Skeletal muscle tissue (tissue), 4 donors: ENCODE results near the gene HPS3. TPM values are rescaled to one million over a fixed set of nuclear protein-coding genes. Genes with fewer than 3 reads are reported as not detected.

ENCODE experiments used
- H3K27ac ChIP-seq: one replicate; pipeline ENCODE4 v1.7.0; 2013; ENCODE audit warnings: mild to moderate bottlenecking, low read depth, low read length, inconsistent platforms
- H3K27me3 ChIP-seq, 3 donors: one replicate each; pipeline ENCODE4 v1.7.0; 2013; ENCODE audit warnings: low read length in 3 of 3; ENCODE audit not compliant: control insufficient read depth in 3 of 3, insufficient read depth in 3 of 3
- H3K36me3 ChIP-seq, 3 donors: one replicate each; pipeline ENCODE4 v1.7.0; 2013; ENCODE audit warnings: low read length in 3 of 3; ENCODE audit not compliant: control insufficient read depth in 3 of 3, insufficient read depth in 3 of 3
- H3K4me1 ChIP-seq, 3 donors: one replicate each; pipeline ENCODE4 v1.7.0; 2013; ENCODE audit warnings: low read length in 3 of 3, mild to moderate bottlenecking in 3 of 3; ENCODE audit not compliant: control insufficient read depth in 3 of 3, insufficient read depth in 3 of 3
- H3K4me3 ChIP-seq, 3 donors: one replicate each; pipeline ENCODE4 v1.7.0; 2013; ENCODE audit warnings: low read length in 3 of 3
- H3K9ac ChIP-seq, 3 donors: one replicate each; pipeline ENCODE4 v1.7.0; 2013; ENCODE audit warnings: low read length in 3 of 3, mild to moderate bottlenecking in 3 of 3, moderate library complexity in 2 of 3, low read depth in 1 of 3
- H3K9me3 ChIP-seq, 3 donors: one replicate each; pipeline ENCODE4 v1.7.0; 2013; ENCODE audit warnings: low read length in 3 of 3; ENCODE audit not compliant: control insufficient read depth in 3 of 3
- total RNA-seq: library from RNA; depleted of rRNA; stranded (reverse); fragments of >200 nt; gene quantifications from one replicate; pipeline ENCODE4 v1.2.3, GENCODE V29; 2014
- donor health status: Osteomylitis.

Gene HPS3
- total RNA-seq, 1 donor from 2014 or later = 6.3 TPM

DNA sequence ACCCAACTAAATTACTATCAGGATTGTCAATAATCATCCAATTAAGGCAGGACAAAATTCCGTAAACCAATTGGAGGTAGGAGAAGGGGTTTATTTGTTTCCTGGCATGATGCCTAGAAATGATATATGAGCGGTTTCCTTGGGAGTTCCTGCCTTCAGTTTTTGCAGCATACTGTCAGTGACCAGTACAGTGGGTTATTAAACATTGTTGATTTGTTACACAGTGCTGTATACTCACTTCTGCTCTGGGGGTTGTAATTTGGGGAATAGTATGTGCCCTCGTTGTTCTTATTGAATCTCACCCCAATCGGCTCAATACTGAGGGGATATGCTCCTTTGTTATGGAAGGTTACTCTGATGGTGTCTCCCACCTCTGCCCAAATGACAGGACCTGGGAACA lies 70.0 kb downstream of the HPS3 start:
- no peaks in the 10 kb centered on the region for H3K4me1 ChIP-seq
- H3K27ac ChIP-seq = no peak overlapping the region
- H3K27me3 ChIP-seq = peaks cover 0 to 3% (median 0%) of the 10 kb centered on the region in 3 donors
- H3K4me3 ChIP-seq = no peak overlapping the region
- H3K9ac ChIP-seq = no peak overlapping the region
- no peaks in the 10 kb centered on the region for H3K9me3 ChIP-seq
- no peaks in the 10 kb centered on the region for H3K36me3 ChIP-seq

DNA sequence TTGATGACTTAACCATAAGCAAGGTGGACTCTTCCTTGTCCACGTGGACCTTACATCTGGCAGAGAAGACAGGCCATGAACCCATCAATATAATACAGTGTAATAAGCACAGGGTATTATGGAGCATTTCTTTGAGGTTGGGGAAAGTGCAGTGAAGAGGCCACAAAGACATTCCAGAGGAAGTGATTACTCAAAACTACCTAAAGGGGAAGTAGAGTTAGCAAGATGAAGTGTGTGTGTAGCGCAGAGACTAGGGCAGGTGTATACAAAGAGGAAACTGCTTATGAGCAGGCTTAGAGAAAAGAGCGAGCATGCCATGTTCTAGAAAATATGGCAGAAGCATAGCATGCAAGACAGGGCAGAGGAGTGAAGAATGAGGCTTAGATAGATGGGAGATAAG lies 74.3 kb downstream of the HPS3 start:
- no peaks in the 10 kb centered on the region for H3K9me3 ChIP-seq
- H3K27me3 ChIP-seq = no peaks in the 10 kb centered on the region
- no peak overlapping the region for H3K27ac ChIP-seq
- H3K4me1 ChIP-seq = no peaks in the 10 kb centered on the region
- no peak overlapping the region for H3K9ac ChIP-seq
- H3K36me3 ChIP-seq = no peaks in the 10 kb centered on the region
- no peak overlapping the region for H3K4me3 ChIP-seq

DNA sequence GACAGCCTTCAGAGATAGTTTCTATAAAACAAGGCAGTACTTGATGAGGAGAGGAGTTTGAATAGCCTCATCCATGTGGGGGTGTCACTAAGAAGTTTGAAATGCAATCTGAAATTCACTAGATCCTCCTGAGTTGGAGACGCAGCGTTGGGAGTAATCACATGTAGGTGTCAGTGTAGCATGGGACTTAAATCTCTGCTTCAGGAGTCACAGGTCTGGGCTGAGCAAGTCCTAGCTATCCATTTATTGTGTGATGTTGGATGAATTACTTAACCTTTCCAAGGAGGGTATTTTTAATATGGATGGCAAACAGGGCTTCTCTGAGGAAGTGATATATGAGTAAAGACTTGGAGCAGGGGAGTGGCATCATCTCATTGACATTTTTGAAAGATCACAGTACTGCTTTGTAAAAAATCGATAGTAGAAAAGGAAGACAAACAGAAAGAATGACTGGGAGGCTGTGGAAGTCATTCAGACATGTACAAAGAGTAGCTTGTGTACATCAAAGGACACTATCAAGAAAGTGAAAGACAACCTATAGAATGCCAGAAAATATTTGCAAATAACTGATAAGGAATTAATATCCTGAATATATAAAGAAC lies 75.1 kb downstream of the HPS3 start:
- no peak overlapping the region for H3K9ac ChIP-seq
- no peak overlapping the region for H3K4me3 ChIP-seq
- H3K9me3 ChIP-seq = no peaks in the 10 kb centered on the region
- H3K36me3 ChIP-seq = no peaks in the 10 kb centered on the region
- H3K4me1 ChIP-seq = no peaks in the 10 kb centered on the region
- no peak overlapping the region for H3K27ac ChIP-seq
- H3K27me3 ChIP-seq = no peaks in the 10 kb centered on the region

DNA sequence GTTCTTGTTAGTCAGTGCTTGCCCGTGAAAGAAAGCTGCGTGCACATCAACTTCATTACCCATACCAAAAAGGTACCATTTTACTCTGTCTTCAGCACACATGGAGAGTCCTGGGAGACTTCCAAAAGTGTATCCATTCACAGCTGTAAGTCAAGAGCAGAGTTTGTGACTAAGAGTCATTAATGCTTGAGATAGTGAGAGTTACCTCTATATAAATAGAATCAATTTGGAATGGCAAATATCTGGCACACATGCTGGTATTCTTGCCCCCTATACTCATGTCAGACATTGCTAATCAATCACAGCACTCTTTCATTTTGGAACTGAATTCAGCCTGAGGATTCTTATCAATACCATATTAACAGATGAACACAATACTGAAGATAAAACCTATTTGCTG lies 78.0 kb downstream of the HPS3 start:
- H3K4me3 ChIP-seq = no peak overlapping the region
- H3K9me3 ChIP-seq = no peaks in the 10 kb centered on the region
- no peaks in the 10 kb centered on the region for H3K27me3 ChIP-seq
- H3K4me1 ChIP-seq = no peaks in the 10 kb centered on the region
- no peak overlapping the region for H3K9ac ChIP-seq
- no peaks in the 10 kb centered on the region for H3K36me3 ChIP-seq
- H3K27ac ChIP-seq = no peak overlapping the region

DNA sequence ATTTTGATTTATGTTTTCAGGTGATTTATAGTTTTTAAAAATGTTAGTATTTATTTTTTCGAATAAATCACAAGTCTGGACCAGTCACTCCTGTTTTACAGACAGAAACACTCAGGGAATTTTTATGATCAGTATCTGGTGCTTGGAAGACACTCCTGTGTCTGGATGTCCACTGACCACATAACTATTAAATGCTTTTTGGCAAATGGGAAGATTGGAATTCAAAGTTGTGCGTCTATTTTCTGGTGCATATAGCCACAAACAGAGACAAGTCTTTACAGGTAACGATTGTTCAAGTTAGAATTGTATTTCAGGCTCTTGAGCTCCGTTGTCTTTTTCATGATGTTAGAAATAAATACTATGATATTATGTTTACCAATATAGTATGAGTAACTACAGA lies 80.0 kb downstream of the HPS3 start:
- no peak overlapping the region for H3K9ac ChIP-seq
- no peaks in the 10 kb centered on the region for H3K9me3 ChIP-seq
- no peaks in the 10 kb centered on the region for H3K4me1 ChIP-seq
- H3K27ac ChIP-seq = no peak overlapping the region
- H3K27me3 ChIP-seq = no peaks in the 10 kb centered on the region
- H3K36me3 ChIP-seq = no peaks in the 10 kb centered on the region
- no peak overlapping the region for H3K4me3 ChIP-seq

DNA sequence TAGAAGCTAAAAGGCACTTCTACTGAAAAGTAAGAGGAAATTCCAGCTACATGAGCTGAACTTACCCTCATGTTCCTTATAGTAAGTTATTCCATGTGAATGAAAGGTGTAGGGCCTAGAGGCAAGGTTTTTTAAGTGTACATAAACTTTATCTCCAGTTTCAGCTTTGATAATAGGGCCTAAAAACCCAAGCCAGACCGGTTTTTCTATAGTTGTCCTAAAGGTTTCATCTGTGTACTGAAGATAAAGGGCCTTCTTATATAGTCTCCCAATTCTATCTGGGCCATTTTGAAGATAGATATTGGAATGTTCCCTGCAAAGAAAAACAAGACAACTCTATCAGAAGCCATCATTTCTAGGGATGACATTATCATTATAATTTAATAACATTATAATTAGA lies 82.9 kb downstream of the HPS3 start:
- Histone ChIP-seq H3K9me3 (no peaks in the 10 kb centered on the region), H3K27ac (no peak overlapping the region), H3K36me3 (no peaks in the 10 kb centered on the region), H3K9ac (no peak overlapping the region), H3K4me3 (no peak overlapping the region), H3K4me1 (no peaks in the 10 kb centered on the region), H3K27me3 (no peaks in the 10 kb centered on the region)

DNA sequence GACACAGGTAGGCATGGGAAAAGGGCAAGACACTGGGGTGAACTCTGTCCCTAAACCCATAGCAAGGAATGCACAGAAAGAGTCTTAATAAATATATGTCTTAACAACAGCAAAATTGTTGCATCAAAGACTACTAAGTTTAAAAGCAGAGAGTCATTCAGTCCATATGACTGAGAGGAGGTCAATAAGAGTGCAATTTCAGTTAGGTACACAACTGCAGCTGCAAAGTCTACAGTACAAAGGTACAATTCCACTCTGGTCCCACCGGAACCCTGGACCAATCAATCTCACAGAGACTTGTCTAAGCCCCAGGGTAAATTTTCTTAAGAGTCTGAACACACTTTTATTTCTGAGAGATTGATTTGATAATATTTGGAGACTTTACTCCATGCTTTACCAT lies 85.3 kb downstream of the HPS3 start:
- Histone ChIP-seq H3K9me3 (no peaks in the 10 kb centered on the region), H3K36me3 (no peaks in the 10 kb centered on the region), H3K4me1 (no peaks in the 10 kb centered on the region), H3K27ac (no peak overlapping the region), H3K9ac (no peak overlapping the region), H3K4me3 (no peak overlapping the region), H3K27me3 (no peaks in the 10 kb centered on the region)

DNA sequence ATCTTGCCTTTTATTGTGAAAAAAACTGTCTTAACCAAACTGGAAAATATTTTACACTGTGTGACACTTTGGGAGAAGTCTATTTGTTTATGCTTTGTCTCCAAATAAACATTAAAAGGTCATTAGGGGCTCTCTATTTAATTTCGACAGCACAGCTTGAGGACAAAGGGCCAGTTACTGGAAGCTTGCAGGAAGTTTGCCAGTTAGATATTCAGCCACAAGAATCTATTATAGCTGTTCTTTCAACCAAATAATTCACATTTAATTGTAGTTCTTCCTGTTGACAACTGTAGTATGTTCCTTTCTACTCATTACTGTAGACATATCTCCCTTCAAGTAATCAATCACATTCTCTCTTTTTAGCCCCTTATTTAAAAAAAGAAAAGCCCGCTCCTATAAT lies 86.1 kb downstream of the HPS3 start:
- Histone ChIP-seq H3K36me3 (no peaks in the 10 kb centered on the region), H3K27me3 (no peaks in the 10 kb centered on the region), H3K4me1 (no peaks in the 10 kb centered on the region), H3K4me3 (no peak overlapping the region), H3K9ac (no peak overlapping the region), H3K9me3 (no peaks in the 10 kb centered on the region), H3K27ac (peak overlapping the region; percentile 37)

DNA sequence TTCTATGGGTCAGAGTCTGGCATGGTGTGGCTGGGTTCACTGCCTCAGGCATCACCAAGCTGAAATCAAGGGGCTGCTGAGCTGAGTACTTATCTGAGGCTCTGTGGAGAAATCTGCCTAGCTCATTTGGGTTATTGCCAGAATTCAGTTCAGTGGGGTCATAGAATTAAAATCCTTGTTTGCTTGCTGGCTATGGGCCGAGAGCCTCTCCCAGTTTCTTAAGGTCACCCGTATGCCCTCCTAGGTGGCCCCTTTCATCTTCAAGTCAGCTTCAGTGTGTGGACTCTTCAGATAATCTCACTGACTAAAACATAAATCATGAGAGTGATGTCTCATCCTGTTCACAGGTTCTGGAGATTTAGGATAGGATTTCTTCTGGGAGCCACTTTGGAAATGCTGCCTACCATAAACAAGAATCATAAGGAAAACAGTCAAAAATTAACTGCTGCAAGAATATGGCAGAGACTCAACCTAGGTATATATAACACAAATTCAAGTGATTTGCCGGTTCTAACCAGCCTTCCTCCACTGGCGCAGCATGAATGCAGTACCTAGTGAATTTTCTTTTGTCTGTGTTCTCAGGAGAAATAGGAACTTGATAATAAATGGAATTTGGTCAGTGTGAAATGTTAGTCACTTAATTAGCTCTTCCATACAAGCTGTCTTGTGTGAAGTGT lies 86.9 kb downstream of the HPS3 start:
- no peaks in the 10 kb centered on the region for H3K9me3 ChIP-seq
- H3K4me1 ChIP-seq = no peaks in the 10 kb centered on the region
- H3K36me3 ChIP-seq = no peaks in the 10 kb centered on the region
- no peak overlapping the region for H3K4me3 ChIP-seq
- H3K9ac ChIP-seq = no peak overlapping the region
- H3K27ac ChIP-seq = peak overlapping the region; percentile 37
- no peaks in the 10 kb centered on the region for H3K27me3 ChIP-seq

DNA sequence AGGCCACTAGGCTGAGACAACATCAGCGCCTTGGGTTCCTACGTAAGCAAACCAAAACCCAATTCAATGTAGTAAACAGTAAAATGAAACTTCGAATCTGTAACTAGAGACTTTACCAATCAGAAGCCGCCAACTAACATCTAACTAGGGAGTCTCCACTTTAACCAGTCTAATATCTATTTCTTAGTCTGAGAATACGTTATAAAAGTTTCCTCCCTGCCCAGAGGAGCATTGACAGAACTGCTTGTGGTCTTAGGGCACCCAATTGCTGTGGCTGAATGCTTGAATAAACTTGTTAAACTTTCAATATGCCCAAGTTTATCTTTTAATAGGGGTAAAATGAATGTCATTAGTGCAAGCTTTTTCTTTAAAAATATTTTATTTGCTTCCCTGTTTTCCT lies 87.9 kb downstream of the HPS3 start:
- no peak overlapping the region for H3K4me3 ChIP-seq
- H3K4me1 ChIP-seq = no peaks in the 10 kb centered on the region

More for the DNA sequence above, 87.9 kb downstream of the HPS3 start:
- Histone ChIP-seq H3K9ac (no peak overlapping the region), H3K27ac (no peak overlapping the region), H3K36me3 (no peaks in the 10 kb centered on the region), H3K27me3 (no peaks in the 10 kb centered on the region), H3K9me3 (no peaks in the 10 kb centered on the region)
